GM19372 (cell line): ENCODE data around the gene EXOSC7.

Experiments
- ATAC-seq: cut with Tn5 transposase; IDR thresholded peaks from one replicate; pipeline ENCODE4 v1.9.1; 2021; ENCODE audit warnings: mild to moderate bottlenecking, low read depth, moderate library complexity; ENCODE audit not compliant: unreplicated experiment

EXOSC7 gene

GRCh38 chr3:44991326-44991725 lies 15.3 kb downstream of the EXOSC7 start:
- no peak for ATAC-seq

- ATAC-seq = no peak
These were observed 16.8 kb downstream of the EXOSC7 start for GRCh38 chr3:44992555-44993470.

- no peak for ATAC-seq
These were observed 17.6 kb downstream of the EXOSC7 start for GRCh38 chr3:44993471-44994205.

GRCh38 chr3:44995142-44995770 lies 19.2 kb downstream of the EXOSC7 start:
- ATAC-seq = no peak

GRCh38 chr3:44996556-44996969 lies 20.5 kb downstream of the EXOSC7 start:
- no peak for ATAC-seq

GRCh38 chr3:44999782-45000181 lies 23.7 kb downstream of the EXOSC7 start:
- no peak for ATAC-seq

GRCh38 chr3:45000823-45001222 lies 24.8 kb downstream of the EXOSC7 start:
- ATAC-seq = no peak

- no peak for ATAC-seq
These were observed 25.7 kb downstream of the EXOSC7 start for GRCh38 chr3:45001738-45002137.

GRCh38 chr3:45002139-45002660 lies 26.2 kb downstream of the EXOSC7 start:
- no peak for ATAC-seq

GRCh38 chr3:45002720-45003119 lies 26.7 kb downstream of the EXOSC7 start:
- no peak for ATAC-seq

GRCh38 chr3:45003406-45003805 lies 27.4 kb downstream of the EXOSC7 start:
- ATAC-seq = no peak

GRCh38 chr3:45003859-45004258 lies 27.8 kb downstream of the EXOSC7 start:
- no peak for ATAC-seq

- ATAC-seq = no peak
These were observed 31.0 kb downstream of the EXOSC7 start for GRCh38 chr3:45007091-45007490.

GRCh38 chr3:45008117-45008516 lies 32.1 kb downstream of the EXOSC7 start:
- ATAC-seq = no peak

- ATAC-seq = no peak
These were observed 33.8 kb downstream of the EXOSC7 start for GRCh38 chr3:45009868-45010267.

GRCh38 chr3:45010811-45011333 lies 34.8 kb downstream of the EXOSC7 start:
- ATAC-seq = no peak

GRCh38 chr3:45011756-45012508 lies 35.9 kb downstream of the EXOSC7 start:
- ATAC-seq = no peak

- no peak for ATAC-seq
These were observed 36.5 kb downstream of the EXOSC7 start for GRCh38 chr3:45012577-45012976.

- ATAC-seq = no peak
These were observed 40.9 kb downstream of the EXOSC7 start for GRCh38 chr3:45016916-45017315.

GRCh38 chr3:45017821-45018220 lies 41.8 kb downstream of the EXOSC7 start:
- ATAC-seq = no peak
